CD4-positive, alpha-beta T cell treated with Interleukin-4 for 1 hour (primary cell): ENCODE data around the gene MYMX.

ENCODE experiments used
- DNase-seq, 2 donors: peaks; one replicate each; pipeline ENCODE4 v3.0.0-alpha.2; 2020 to 2022

MYMX gene

DNA sequence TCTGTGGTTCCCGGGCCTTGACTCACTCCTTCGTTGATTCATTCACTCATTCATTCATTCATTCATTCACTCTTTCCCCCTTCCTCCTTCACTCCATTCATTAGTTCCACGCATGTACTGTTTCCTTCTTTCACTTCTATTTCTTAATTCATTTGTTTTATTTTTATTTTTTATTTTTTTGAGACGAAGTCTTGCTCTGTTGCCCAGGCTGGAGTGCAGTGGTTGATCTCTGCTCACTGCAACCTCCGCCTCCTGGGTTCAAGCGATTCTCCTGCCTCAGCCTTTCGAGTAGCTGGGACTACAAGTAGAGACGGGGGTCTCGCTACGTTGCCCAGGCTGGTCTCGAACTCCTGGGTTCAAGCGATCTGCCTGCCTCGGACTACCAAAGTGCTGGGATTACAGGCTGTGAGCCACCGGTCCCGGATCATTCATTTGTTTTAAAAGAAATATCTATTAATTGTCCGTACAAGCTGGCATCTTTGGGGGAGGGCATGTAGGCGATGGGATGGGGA lies 49.1 kb downstream of the MYMX start:
- no peak for DNase-seq

DNA sequence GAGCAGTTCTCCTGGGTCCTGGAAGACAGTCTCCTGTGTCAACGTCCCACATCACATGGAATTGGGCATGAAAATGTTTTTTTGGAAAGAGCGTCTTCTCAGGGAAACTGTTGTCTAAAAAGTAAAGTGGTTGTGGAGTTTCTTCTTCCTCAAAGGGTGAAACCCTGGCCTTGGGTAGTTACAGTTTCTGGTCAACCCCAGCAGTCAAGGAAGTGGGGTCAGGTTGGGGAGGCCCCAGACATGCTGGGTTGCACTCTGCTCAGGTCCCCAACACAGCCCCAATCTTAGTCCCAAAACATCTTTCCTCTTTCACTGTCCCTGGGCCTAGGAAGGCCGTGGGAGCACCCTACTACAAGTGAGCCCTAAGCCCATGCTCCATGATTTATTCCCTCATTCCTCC lies 49.6 kb downstream of the MYMX start:
- DNase-seq = no peak

GRCh38 chr6:44267252-44267651 lies 50.5 kb downstream of the MYMX start:
- DNase-seq = no peak
